SIG-M5 (cell line): ENCODE results near the gene LYSMD4.
A peak's percentile ranks its signal among the peaks of the same experiment; 100 is the strongest.
"Not testable (repeated sequence)": the region's sequence is repeated elsewhere in the genome, so short reads cannot be mapped to it uniquely, and the experiment has no call there.

Experiments
- DNase-seq: peaks from one replicate; lab custom pipeline; 2025; lab: John Stamatoyannopoulos, UW

Gene LYSMD4

GRCh38 chr15:99733268-99734039 is at the start of gene LYSMD4:
Gene LYSMD4, minus strand, starts transcription at chr15:99733437. Its CDS starts 1,438 bp downstream, at chr15:99731999.
- peak; percentile 23 for DNase-seq

GRCh38 chr15:99782029-99782428 is 48.8 kb upstream of the LYSMD4 start:
- DNase-seq: not testable (repeated sequence)

GRCh38 chr15:99777144-99777543 is 43.9 kb upstream of the LYSMD4 start:
- DNase-seq: no peak

- DNase-seq: no peak
Observed at GRCh38 chr15:99764522-99764921, 31.3 kb upstream of the LYSMD4 start.

GRCh38 chr15:99763827-99764226 is 30.6 kb upstream of the LYSMD4 start:
- DNase-seq: no peak

- no peak for DNase-seq
Observed at GRCh38 chr15:99762288-99762687, 29.1 kb upstream of the LYSMD4 start.

GRCh38 chr15:99755692-99756409 is 22.6 kb upstream of the LYSMD4 start:
- DNase-seq: no peak

- no peak for DNase-seq
Observed at GRCh38 chr15:99753066-99753465, 19.8 kb upstream of the LYSMD4 start.

GRCh38 chr15:99752556-99752955 is 19.3 kb upstream of the LYSMD4 start:
- no peak for DNase-seq

- DNase-seq: not testable (repeated sequence)
Observed at GRCh38 chr15:99750326-99750725, 17.1 kb upstream of the LYSMD4 start.

- no peak for DNase-seq
Observed at GRCh38 chr15:99749386-99749785, 16.1 kb upstream of the LYSMD4 start.

GRCh38 chr15:99745370-99746086 is 12.3 kb upstream of the LYSMD4 start:
- DNase-seq: no peak

GRCh38 chr15:99744142-99744541 is 10.9 kb upstream of the LYSMD4 start:
- DNase-seq: no peak

GRCh38 chr15:99741835-99742234 is 8.6 kb upstream of the LYSMD4 start:
- DNase-seq: no peak

GRCh38 chr15:99738021-99738847 is 5.0 kb upstream of the LYSMD4 start:
- no peak for DNase-seq

- no peak for DNase-seq
Observed at GRCh38 chr15:99736702-99737101, 3.5 kb upstream of the LYSMD4 start.

GRCh38 chr15:99735868-99736267 is 2.6 kb upstream of the LYSMD4 start:
- no peak for DNase-seq

GRCh38 chr15:99734575-99734974 is 1.3 kb upstream of the LYSMD4 start:
- DNase-seq: no peak

- DNase-seq: not testable (repeated sequence)
Observed at GRCh38 chr15:99734040-99734291, 729 bp upstream of the LYSMD4 start.

GRCh38 chr15:99732751-99733267 is 428 bp downstream of the LYSMD4 start:
- DNase-seq: no peak

GRCh38 chr15:99732124-99732750 is 1.0 kb downstream of the LYSMD4 start:
- no peak for DNase-seq
